K562 (cell line): ENCODE measurements around the gene SAP130. TPM values are rescaled to one million over a fixed set of nuclear protein-coding genes. Genes with fewer than 3 reads are reported as not detected.

Experiments used
- ATAC-seq: fragments of 200-7000 bp; cut with Tn5 transposase; 3 replicates; pipeline ENCODE4 v1.9.1; 2020; ENCODE audit warnings: moderate library complexity
- BruUV-seq: library from RNA; stranded (reverse); fragments of 400-500 nt; replicated peaks from 2 replicates; lab custom pipeline; 2021; lab: Mats Ljungman, UMichigan
- CTCF ChIA-PET: fragments of 300-600 bp; formaldehyde crosslinking; extraction: SDS; loops from one replicate; lab custom pipeline; 2021; ENCODE audit warnings: low intra/inter-chr PET ratio; lab: Yijun Ruan, JAX
- POLR2A ChIA-PET: fragments of 300-600, 350-650 bp; sonication (Branson Sonifier 250); formaldehyde crosslinking; extraction: SDS; loops from one replicate; lab custom pipeline; 2021; ENCODE audit warnings: antibody characterized with exemption, inconsistent platforms; lab: Yijun Ruan, JAX
- DNase-seq, 4 experiments: peaks; one replicate each; pipeline versions ENCODE4 v3.0.0 to v3.0.0-alpha.2; 2011 to 2018; ENCODE audit warnings: low spot score in 3 of 4, mixed read lengths in 3 of 4; ENCODE audit errors: extremely low read depth in 1 of 4
- FAIRE-seq: peaks from 2 replicates; lab custom pipeline; 2011; peaks lifted over from hg19 to GRCh38; lab: Jason Lieb, UNC
- H2AFZ ChIP-seq: 2 replicates; pipeline ENCODE4 v1.6.0; 2011; ENCODE audit warnings: low read depth, low read length, control low read depth, inconsistent platforms
- H3K27ac ChIP-seq: fragments of 200-600 bp; 3 replicates; pipeline ENCODE4 v1.8.0; 2011; ENCODE audit warnings: low read depth, mild to moderate bottlenecking, control low read depth, inconsistent platforms, low read length, moderate library complexity, mixed read lengths; ENCODE audit errors: extremely low read depth
- H3K27me3 ChIP-seq, 2 experiments: fragments of 300-600 bp in 1 of 2; 2 replicates in 1 of 2; 3 replicates in 1 of 2; pipeline versions ENCODE4 v1.6.0 to v1.8.0; 2011; ENCODE audit warnings: inconsistent platforms in 2 of 2, low read length in 2 of 2, mild to moderate bottlenecking in 1 of 2, mixed read lengths in 1 of 2, moderate library complexity in 1 of 2; ENCODE audit not compliant: control insufficient read depth in 2 of 2, insufficient read depth in 2 of 2
- H3K36me3 ChIP-seq: fragments of 300-600 bp; 3 replicates; pipeline ENCODE4 v1.8.0; 2011; ENCODE audit warnings: mild to moderate bottlenecking, low read length, inconsistent platforms; ENCODE audit not compliant: control insufficient read depth, insufficient read depth
- H3K4me1 ChIP-seq, 2 experiments: fragments of 200-600 bp in 1 of 2; replicated peaks in 1 of 2; 2 replicates in 1 of 2; 3 replicates in 1 of 2; pipeline versions ENCODE4 v1.5.1 to v1.8.0; 2011; ENCODE audit warnings: inconsistent platforms in 2 of 2, low read length in 2 of 2, mild to moderate bottlenecking in 1 of 2, mixed read lengths in 1 of 2, moderate library complexity in 1 of 2; ENCODE audit not compliant: control insufficient read depth in 2 of 2, insufficient read depth in 2 of 2
- H3K4me2 ChIP-seq: 2 replicates; pipeline ENCODE4 v1.6.1; 2011; ENCODE audit warnings: low read length, control low read depth, inconsistent platforms, mixed read lengths; ENCODE audit not compliant: insufficient read depth
- H3K4me3 ChIP-seq: fragments of 200-600 bp; sonication (generic), shearing (Covaris generic); 2 replicates; pipeline ENCODE4 v1.5.1; 2016; ENCODE audit warnings: control low read depth, inconsistent platforms
- H3K79me2 ChIP-seq: fragments of 200-600 bp; 3 replicates; pipeline ENCODE4 v1.8.0; 2011; ENCODE audit warnings: low read length, inconsistent platforms; ENCODE audit not compliant: control insufficient read depth, insufficient read depth
- H3K9ac ChIP-seq, 2 experiments: 2 replicates each; pipeline versions ENCODE4 v1.6.0 to v1.6.1; 2011; ENCODE audit warnings: low read depth in 2 of 2, low read length in 2 of 2, control low read depth in 1 of 2, inconsistent platforms in 1 of 2, mild to moderate bottlenecking in 1 of 2, mixed read lengths in 1 of 2; ENCODE audit not compliant: insufficient read depth in 1 of 2
- H3K9me1 ChIP-seq: one replicate; pipeline ENCODE4 v1.6.0; 2011; ENCODE audit warnings: inconsistent platforms, mild to moderate bottlenecking, low read length, moderate library complexity; ENCODE audit not compliant: control insufficient read depth, insufficient read depth
- H3K9me3 ChIP-seq: replicated peaks from 2 replicates; pipeline ENCODE4 v1.5.1; 2011; ENCODE audit warnings: low read depth, low read length, inconsistent platforms; ENCODE audit not compliant: control insufficient read depth, insufficient read depth
- H4K20me1 ChIP-seq: replicated peaks from 2 replicates; pipeline ENCODE4 v1.6.1; 2011; ENCODE audit warnings: low read length, inconsistent platforms, mixed read lengths; ENCODE audit not compliant: control insufficient read depth, insufficient read depth
- C11orf30 ChIP-seq: fragments of 450-650 bp; IDR thresholded peaks from 2 replicates; pipeline ENCODE4 v1.6.1; 2016; ENCODE audit warnings: low read depth, mild to moderate bottlenecking
- FOXP1 ChIP-seq: sonication (generic); formaldehyde crosslinking; IDR thresholded peaks from 2 replicates; pipeline ENCODE4 v1.8.0; 2022; ENCODE audit warnings: mild to moderate bottlenecking, missing genetic modification reagents
- HDAC2 ChIP-seq: fragments of 450-650 bp; IDR thresholded peaks from 2 replicates; pipeline ENCODE4 v1.6.1; 2016; ENCODE audit warnings: mild to moderate bottlenecking
- HDAC6 ChIP-seq: IDR thresholded peaks from 2 replicates; pipeline ENCODE4 v1.6.1; 2012; ENCODE audit warnings: low read depth, mild to moderate bottlenecking, control low read depth, inconsistent platforms, low read length, moderate library complexity
- KLF10 ChIP-seq: fragments of 250-450 bp; sonication (Bioruptor Pico); IDR thresholded peaks from 2 replicates; pipeline ENCODE4 v1.6.1; 2021; ENCODE audit warnings: matching md5 sums
- NRF1 ChIP-seq, 2 experiments: fragments of 450-650 bp; IDR thresholded peaks in 1 of 2; conservative IDR thresholded peaks in 1 of 2; 2 replicates each; pipeline ENCODE4 v1.6.1; 2014; ENCODE audit warnings: mild to moderate bottlenecking in 2 of 2
- POLR2B ChIP-seq: fragments of 450-650 bp; IDR thresholded peaks from 2 replicates; pipeline ENCODE4 v1.6.1; 2018; ENCODE audit warnings: low read depth; ENCODE audit not compliant: partially characterized antibody
- RBBP5 ChIP-seq: fragments of 200-600 bp; sonication (generic); IDR thresholded peaks from 2 replicates; pipeline ENCODE4 v1.6.1; 2012; ENCODE audit warnings: borderline replicate concordance, mild to moderate bottlenecking, low read length, control low read depth, inconsistent platforms; ENCODE audit not compliant: insufficient read depth, poor library complexity, severe bottlenecking
- SAP30 ChIP-seq: fragments of 200-600 bp; sonication (generic); IDR thresholded peaks from 2 replicates; pipeline ENCODE4 v1.6.1; 2012; ENCODE audit warnings: borderline replicate concordance, low read depth, mild to moderate bottlenecking, moderate library complexity, low read length, control low read depth, inconsistent platforms; ENCODE audit not compliant: insufficient read depth, poor library complexity, severe bottlenecking
- STAT5B ChIP-seq: fragments of 250-450 bp; sonication (Bioruptor Pico); IDR thresholded peaks from 2 replicates; pipeline ENCODE4 v1.8.0; 2021; ENCODE audit warnings: mild to moderate bottlenecking, inconsistent platforms
- TEAD4 ChIP-seq, 2 experiments: sonication (generic) in 1 of 2; formaldehyde crosslinking in 1 of 2; IDR thresholded peaks; 2 replicates each; pipeline versions ENCODE4 v1.6.1 to v1.8.0; 2012 to 2022; ENCODE audit warnings: borderline replicate concordance in 1 of 2, inconsistent platforms in 1 of 2, low read length in 1 of 2, mild to moderate bottlenecking in 1 of 2, missing genetic modification reagents in 1 of 2
- ZBTB17 ChIP-seq: fragments of 450-650 bp; formaldehyde crosslinking; IDR thresholded peaks from 2 replicates; pipeline ENCODE4 v1.4.0; 2020; ENCODE audit warnings: mild to moderate bottlenecking
- ZFP1 ChIP-seq: fragments of 450-650 bp; formaldehyde crosslinking; IDR thresholded peaks from 2 replicates; pipeline ENCODE4 v1.4.0; 2020; ENCODE audit warnings: mild to moderate bottlenecking, mixed read lengths
- ZNF316 ChIP-seq: fragments of 450-650 bp; IDR thresholded peaks from 2 replicates; pipeline ENCODE4 v1.6.1; 2016
- ZNF354B ChIP-seq: fragments of 250-450 bp; sonication (Bioruptor Pico); IDR thresholded peaks from 2 replicates; pipeline ENCODE4 v1.4.0; 2020
- WGBS: fragments of 100-300 bp; shearing (Covaris generic); methylation state at CpG from one replicate; pipeline ENCODE4 v1.1.6; 2016; ENCODE audit warnings: low coverage, mixed read lengths; ENCODE audit not compliant: insufficient coverage; ENCODE audit errors: missing lambda C conversion rate; 5-methylcytosine and 5-hydroxymethylcytosine counted together
- in situ Hi-C: fragments of 300-500 bp; cut with MboI; formaldehyde crosslinking; loops from 4 replicates; pipeline ENCODE4 v1.15.0; 2018; ENCODE audit warnings: inconsistent platforms, mixed read lengths
- intact Hi-C: fragments of 100-400 bp; cut with micrococcal nuclease; formaldehyde crosslinking; loops from 2 replicates; pipeline ENCODE4 v1.14.2; 2022
- polyA plus RNA-seq, 8 experiments: library from polyadenylated mRNA; depleted of rRNA in 4 of 8; stranded (reverse) in 5 of 8; unstranded in 3 of 8; fragments of >200 nt; fragmentation: Nextera tagmentation in 2 of 8; fragmentation: Illumina TruSeq in 1 of 8; extraction: Ambion mirVana in 2 of 8; extraction: Trizol in 1 of 8; gene quantifications; 2 replicates each; pipeline versions ENCODE4 v1.2.1 to v1.2.3, GENCODE V29; 2011 to 2014; ENCODE audit warnings: inconsistent platforms in 1 of 8, missing spikeins in 1 of 8
- total RNA-seq, 7 experiments: library from RNA; depleted of rRNA in 6 of 7; stranded (reverse); fragments of >200 nt in 6 of 7; fragmentation: Illumina TruSeq in 2 of 7; extraction: Trizol in 2 of 7; gene quantifications; 2 replicates each; pipeline versions ENCODE4 v1.2.1 to v1.2.3, GENCODE V29; 2011 to 2021; ENCODE audit warnings: low replicate concordance in 1 of 7
- TF ChIP-seq, protein P1 (sequence below): fragments of 450-650 bp; IDR thresholded peaks from 2 replicates; pipeline ENCODE4 v1.6.1; 2016; ENCODE audit warnings: missing biosample characterization, missing genetic modification characterization
- TF ChIP-seq, protein P2 (sequence below), 2 experiments: fragments of 450-650 bp in 1 of 2; sonication (generic) in 1 of 2; formaldehyde crosslinking; conservative IDR thresholded peaks; 2 replicates each; pipeline versions ENCODE4 v1.4.0 to v1.8.1; 2020 to 2022; ENCODE audit warnings: mild to moderate bottlenecking in 1 of 2, missing genetic modification reagents in 1 of 2
- TF ChIP-seq, protein P3 (sequence below): sonication (generic); formaldehyde crosslinking; IDR thresholded peaks from 2 replicates; pipeline ENCODE4 v1.5.0; 2020; ENCODE audit warnings: missing genetic modification reagents
- TF ChIP-seq, protein P4 (sequence below): fragments of 250-450 bp; sonication (Bioruptor Pico); IDR thresholded peaks from 2 replicates; pipeline ENCODE4 v1.8.0; 2021; ENCODE audit warnings: moderate library complexity, mild to moderate bottlenecking, inconsistent platforms

Gene SAP130
- total and polyA plus RNA-seq, 9 of the 15 experiments (the other 6 are each of a cell fraction or from before 2014, with no cell fraction given): 4.5 to 33.4 (median 7.4) TPM

DNA sequence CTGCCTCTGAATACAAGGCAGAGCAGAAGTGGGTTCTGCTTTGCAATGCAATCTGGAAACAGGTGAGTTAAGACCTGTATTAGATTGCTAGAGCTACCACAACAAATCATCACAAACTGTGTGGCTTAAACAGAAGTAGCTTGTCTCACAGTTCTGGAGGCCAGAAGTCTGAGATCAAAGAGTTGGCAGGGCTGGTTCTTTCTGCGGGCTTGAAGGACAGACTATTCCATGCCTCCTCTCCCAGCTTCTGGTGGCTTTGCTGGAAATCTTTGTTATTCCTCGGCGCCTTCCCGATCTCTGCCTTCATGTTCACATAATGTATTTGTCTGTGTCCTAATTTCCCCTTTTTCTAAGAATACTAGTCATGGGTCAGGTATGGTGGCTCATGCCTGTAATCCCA, 58.4 kb downstream of the SAP130 start (continued):
- TF ChIP-seq, protein P1, sequence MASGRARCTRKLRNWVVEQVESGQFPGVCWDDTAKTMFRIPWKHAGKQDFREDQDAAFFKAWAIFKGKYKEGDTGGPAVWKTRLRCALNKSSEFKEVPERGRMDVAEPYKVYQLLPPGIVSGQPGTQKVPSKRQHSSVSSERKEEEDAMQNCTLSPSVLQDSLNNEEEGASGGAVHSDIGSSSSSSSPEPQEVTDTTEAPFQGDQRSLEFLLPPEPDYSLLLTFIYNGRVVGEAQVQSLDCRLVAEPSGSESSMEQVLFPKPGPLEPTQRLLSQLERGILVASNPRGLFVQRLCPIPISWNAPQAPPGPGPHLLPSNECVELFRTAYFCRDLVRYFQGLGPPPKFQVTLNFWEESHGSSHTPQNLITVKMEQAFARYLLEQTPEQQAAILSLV (tag): no peak
- TF ChIP-seq NRF1 (conservative IDR thresholded peaks at IDR 0.05 in 1 of 2, IDR thresholded peaks at IDR 0.05 in 1 of 2) (no peak), FOXP1 (CRISPR knock-in tag) (no peak), HDAC2 (no peak), POLR2B (no peak), ZNF354B (CRISPR knock-in tag) (no peak), RBBP5 (no peak)
- TF ChIP-seq, all 486 proteins: peak for 0

DNA sequence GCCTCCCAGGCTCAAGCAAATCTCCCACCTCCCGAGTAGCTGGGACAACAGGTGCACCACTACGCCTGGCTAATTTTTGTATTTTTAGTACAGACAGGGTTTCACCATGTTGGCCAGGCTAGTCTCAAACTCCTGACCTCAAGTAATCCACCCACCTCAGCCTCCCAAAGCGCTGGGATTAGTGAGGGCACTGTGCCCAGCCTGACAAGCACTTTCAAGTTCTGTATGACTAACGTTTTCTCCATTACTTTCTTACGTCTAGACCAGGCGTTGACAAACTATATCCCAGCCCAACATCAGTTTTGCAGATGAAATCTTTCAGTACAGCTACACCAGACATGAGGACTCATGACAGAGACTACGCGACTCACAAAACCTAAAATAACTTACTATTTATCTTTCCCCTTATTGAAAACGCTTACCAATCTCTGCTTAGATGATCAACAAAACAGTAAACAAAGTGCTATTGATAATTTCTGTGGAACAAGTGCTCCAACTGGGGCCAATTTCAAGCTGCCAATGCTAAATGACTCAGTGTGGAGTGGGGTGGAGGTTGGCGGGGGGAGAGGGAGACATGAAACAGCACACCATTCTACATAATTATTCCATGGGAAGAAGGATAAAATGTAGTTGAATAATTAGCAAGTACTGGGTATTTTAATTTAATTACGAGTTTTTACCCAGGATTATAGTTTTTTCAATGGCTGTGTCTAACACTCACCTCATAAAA, 59.1 kb downstream of the SAP130 start:
- no TSS peak for BruUV-seq
- in situ Hi-C loops (no loop called here), intact Hi-C loops (loop anchor here (10.0 kb wide), 1 partner anchor 94 kb away; no protein-coding TSS in a partner anchor)
- ChIA-PET CTCF (no interaction called here), POLR2A (no interaction called here)
- 88% methylated on average over 11 of the region's 11 CpGs for WGBS
- Histone ChIP-seq H3K27ac (no peak overlapping the region), H3K9me1 (no peaks in the 10 kb centered on the region), H2AFZ (no peak overlapping the region), H3K79me2 (no peaks in the 10 kb centered on the region), H3K4me3 (no peak overlapping the region), H3K4me2 (no peak overlapping the region), H3K9me3 (no peaks in the 10 kb centered on the region), H3K36me3 (peaks cover 23% of the 10 kb centered on the region; the same call in 2 of the 3 replicates), H3K9ac (no peak overlapping the region), H4K20me1 (no peaks in the 10 kb centered on the region), H3K27me3 (no peaks in the 10 kb centered on the region), H3K4me1 (no peaks in the 10 kb centered on the region)
- TF ChIP-seq TEAD4 (IDR thresholded peaks at IDR 0.05; ENCODE audit: low read length): no peak
- no peak for TF ChIP-seq TEAD4 (CRISPR knock-in tag; IDR thresholded peaks at IDR 0.05; ENCODE audit: borderline replicate concordance)
- no peak for TF ChIP-seq STAT5B
- no peak for TF ChIP-seq ZFP1 (CRISPR knock-in tag)
- TF ChIP-seq ZNF316: no peak
- TF ChIP-seq, protein P2, sequence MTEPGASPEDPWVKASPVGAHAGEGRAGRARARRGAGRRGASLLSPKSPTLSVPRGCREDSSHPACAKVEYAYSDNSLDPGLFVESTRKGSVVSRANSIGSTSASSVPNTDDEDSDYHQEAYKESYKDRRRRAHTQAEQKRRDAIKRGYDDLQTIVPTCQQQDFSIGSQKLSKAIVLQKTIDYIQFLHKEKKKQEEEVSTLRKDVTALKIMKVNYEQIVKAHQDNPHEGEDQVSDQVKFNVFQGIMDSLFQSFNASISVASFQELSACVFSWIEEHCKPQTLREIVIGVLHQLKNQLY (CRISPR knock-in tag; conservative IDR thresholded peaks at IDR 0.05): no peak
- no peak for TF ChIP-seq ZBTB17 (CRISPR knock-in tag)
- TF ChIP-seq, protein P3, sequence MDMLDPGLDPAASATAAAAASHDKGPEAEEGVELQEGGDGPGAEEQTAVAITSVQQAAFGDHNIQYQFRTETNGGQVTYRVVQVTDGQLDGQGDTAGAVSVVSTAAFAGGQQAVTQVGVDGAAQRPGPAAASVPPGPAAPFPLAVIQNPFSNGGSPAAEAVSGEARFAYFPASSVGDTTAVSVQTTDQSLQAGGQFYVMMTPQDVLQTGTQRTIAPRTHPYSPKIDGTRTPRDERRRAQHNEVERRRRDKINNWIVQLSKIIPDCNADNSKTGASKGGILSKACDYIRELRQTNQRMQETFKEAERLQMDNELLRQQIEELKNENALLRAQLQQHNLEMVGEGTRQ (CRISPR knock-in tag): no peak
- no peak for TF ChIP-seq HDAC6
- TF ChIP-seq KLF10 (CRISPR knock-in tag): no peak
- no peak for TF ChIP-seq C11orf30
- TF ChIP-seq SAP30: no peak
- TF ChIP-seq, protein P4, sequence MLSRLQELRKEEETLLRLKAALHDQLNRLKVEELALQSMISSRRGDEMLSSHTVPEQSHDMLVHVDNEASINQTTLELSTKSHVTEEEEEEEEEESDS: no peak
- ATAC-seq (no peak), DNase-seq (no peak), FAIRE-seq (no peak)
